Measurements from ENCODE around the gene TNFRSF17. TPM values are rescaled to one million over a fixed set of nuclear protein-coding genes. Genes with fewer than 3 reads are reported as not detected.

The TNFRSF17 gene
- total RNA-seq, 1 experiment from 2014 or later = not detected

- Mint-ChIP-seq H3K36me3 (no peaks in the 10 kb centered on the region), H3K4me3 (no peak overlapping the region), H3K9me3 (no peaks in the 10 kb centered on the region), H3K4me1 (peaks cover 21% of the 10 kb centered on the region), H3K27me3 (ENCODE audit: low read depth) (no peaks in the 10 kb centered on the region), H3K27ac (no peak overlapping the region)
- no peak for ATAC-seq
- ChIA-PET CTCF (no interaction called here), POLR2A (no interaction called here)
- DNase-seq (ENCODE audit: low spot score) = no peak
- TF ChIP-seq HMGA2 (CRISPR knock-in tag; IDR thresholded peaks at IDR 0.05) (no peak), ZNF423 (CRISPR knock-in tag; IDR thresholded peaks at IDR 0.05) (no peak), ZNF232 (CRISPR knock-in tag; IDR thresholded peaks at IDR 0.05) (no peak), ATF1 (CRISPR knock-in tag; IDR thresholded peaks at IDR 0.05) (no peak)
Measured at GRCh38 chr16:11980136-11980844, 15.3 kb downstream of the TNFRSF17 start.

- Mint-ChIP-seq H3K9me3 (no peaks in the 10 kb centered on the region), H3K36me3 (no peaks in the 10 kb centered on the region), H3K27me3 (ENCODE audit: low read depth) (no peaks in the 10 kb centered on the region), H3K4me3 (no peak overlapping the region), H3K27ac (no peak overlapping the region), H3K4me1 (no peaks in the 10 kb centered on the region)
- DNase-seq (ENCODE audit: low spot score) = no peak
- POLR2A ChIA-PET = no interaction called here
- CTCF ChIA-PET = no interaction called here
- ATAC-seq = no peak
- TF ChIP-seq STAT6 (CRISPR knock-in tag; conservative IDR thresholded peaks at IDR 0.05; ENCODE audit: low read depth) (no peak), AFF4 (CRISPR knock-in tag; IDR thresholded peaks at IDR 0.05; ENCODE audit: borderline replicate concordance) (no peak), CBFB (CRISPR knock-in tag; IDR thresholded peaks at IDR 0.05; ENCODE audit: low read depth) (no peak)
Measured at GRCh38 chr16:11985250-11985649, 20.2 kb downstream of the TNFRSF17 start.

GRCh38 chr16:11986521-11987057, 21.6 kb downstream of the TNFRSF17 start:
- no peak for ATAC-seq
- no peaks in the 10 kb centered on the region for H3K36me3 Mint-ChIP-seq
- no peaks in the 10 kb centered on the region for H3K4me1 Mint-ChIP-seq
- H3K27me3 Mint-ChIP-seq (ENCODE audit: low read depth) = no peaks in the 10 kb centered on the region
- POLR2A ChIA-PET = interaction anchor here (0.6 kb wide), 1 partner anchor 50 kb away, joined by 4 read pairs; no protein-coding TSS in a partner anchor
- no peak overlapping the region for H3K4me3 Mint-ChIP-seq
- no peak overlapping the region for H3K27ac Mint-ChIP-seq
- DNase-seq (ENCODE audit: low spot score) = no peak
- no peaks in the 10 kb centered on the region for H3K9me3 Mint-ChIP-seq
- CTCF ChIA-PET = no interaction called here
- TF ChIP-seq PREB (CRISPR knock-in tag; IDR thresholded peaks at IDR 0.05; ENCODE audit: borderline replicate concordance) = no peak
- no peak for TF ChIP-seq ATF2 (CRISPR knock-in tag; IDR thresholded peaks at IDR 0.05; ENCODE audit: borderline replicate concordance, low read depth)
- TF ChIP-seq RELA (CRISPR knock-in tag; IDR thresholded peaks at IDR 0.05; ENCODE audit: borderline replicate concordance) = no peak
- no peak for TF ChIP-seq ZNF396 (CRISPR knock-in tag; IDR thresholded peaks at IDR 0.05; ENCODE audit: borderline replicate concordance)
- TF ChIP-seq ZNF671 (CRISPR knock-in tag; IDR thresholded peaks at IDR 0.05) = no peak
- no peak for TF ChIP-seq ATF1 (CRISPR knock-in tag; IDR thresholded peaks at IDR 0.05)
- no peak for TF ChIP-seq GRHL2 (CRISPR knock-in tag; IDR thresholded peaks at IDR 0.05; ENCODE audit: insufficient replicate concordance, severe bottlenecking)
- TF ChIP-seq PRDM15 (CRISPR knock-in tag; IDR thresholded peaks at IDR 0.05) = no peak
